ENCODE data around the gene ARMC7. TPM values are rescaled to one million over a fixed set of nuclear protein-coding genes. Genes with fewer than 3 reads are reported as not detected.

The ARMC7 gene
- total RNA-seq, 1 experiment from 2014 or later: 22.8 TPM

DNA sequence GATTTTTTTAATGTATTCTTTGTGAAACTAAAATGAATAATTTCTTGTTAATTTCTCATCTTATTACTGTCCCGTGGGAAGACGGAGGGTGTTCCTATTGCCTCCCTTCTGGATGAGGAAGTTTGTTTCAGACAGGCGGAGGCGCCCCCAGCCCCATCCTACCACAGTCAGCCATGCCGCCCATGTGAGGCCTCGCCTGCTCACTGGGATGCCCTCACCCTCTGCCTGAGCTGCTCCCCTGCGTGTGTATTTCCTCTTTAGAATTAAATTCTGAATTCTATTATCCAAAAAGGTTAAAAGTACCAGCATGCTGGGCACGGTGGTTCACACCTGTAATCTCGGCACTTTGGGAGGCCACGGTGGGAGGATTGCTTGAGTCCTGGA lies 48.7 kb upstream of the ARMC7 start:
- TF ChIP-seq CTCF (conservative IDR thresholded peaks at IDR 0.05): no peak
- H3K27me3 ChIP-seq (ENCODE audit: insufficient read depth, low read length): no peaks in the 10 kb centered on the region
- H4K5ac ChIP-seq (ENCODE audit: insufficient read length, low read depth, low read length): no peak overlapping the region
- WGBS (ENCODE audit: extremely low coverage, insufficient read length, low lambda C conversion rate): no CpG with 5 or more reads among the region's 10 CpGs
- H2BK5ac ChIP-seq (ENCODE audit: insufficient read length, low read length): no peak overlapping the region
- Mint-ChIP-seq H3K4me3 (no peak overlapping the region), H3K36me3 (ENCODE audit: insufficient read depth in 1 of 3, low read depth in 3 of 3) (peaks cover 40 to 74% (median 71%) of the 10 kb centered on the region in 3 experiments), H3K27me3 (ENCODE audit: low read depth) (no peaks in the 10 kb centered on the region; the same call in none of the 2 replicates), H3K27ac (no peak overlapping the region; a peak in 1 of 7 replicates), H3K9me3 (no peaks in the 10 kb centered on the region), H3K4me1 (peaks cover 0 to 4% of the 10 kb centered on the region in 2 experiments; a peak in 1 of 4 replicates)
- H3K4me1 ChIP-seq (ENCODE audit: insufficient read depth, low read length): no peaks in the 10 kb centered on the region
- H3K56ac ChIP-seq (ENCODE audit: insufficient read length, low read depth, low read length): no peak overlapping the region
- no peak overlapping the region for H3K27ac ChIP-seq (ENCODE audit: insufficient read length, low read depth, low read length)
- no peak overlapping the region for H3K9ac ChIP-seq (ENCODE audit: extremely low read depth, insufficient read length, low read length)
- no peak overlapping the region for H3K14ac ChIP-seq (ENCODE audit: insufficient read depth, low read length)
- no peak for DNase-seq
- no peak overlapping the region for H2BK20ac ChIP-seq (ENCODE audit: low read depth, low read length, poor library complexity, severe bottlenecking)
- H2BK120ac ChIP-seq (ENCODE audit: low read depth, low read length, poor library complexity, severe bottlenecking): no peak overlapping the region
- H2BK12ac ChIP-seq (ENCODE audit: insufficient read length, low read depth, low read length): no peak overlapping the region
- H3K4ac ChIP-seq (ENCODE audit: low read depth, low read length): no peak overlapping the region
- no peak overlapping the region for H2AK5ac ChIP-seq (ENCODE audit: insufficient read length, low read length)
- no peak overlapping the region for H3T11ph ChIP-seq (ENCODE audit: low read length)
- no peaks in the 10 kb centered on the region for H3K23me2 ChIP-seq (ENCODE audit: insufficient read length, low read depth, low read length, poor library complexity, severe bottlenecking)
- H4K91ac ChIP-seq (ENCODE audit: insufficient read length, low read depth, low read length): no peak overlapping the region
- H3K79me2 ChIP-seq (ENCODE audit: insufficient read depth, low read length): no peaks in the 10 kb centered on the region; the same call in 1 of the 2 replicates
- H4K20me1 ChIP-seq (ENCODE audit: control insufficient read depth, insufficient read depth, insufficient read length): no peaks in the 10 kb centered on the region
- no peaks in the 10 kb centered on the region for H3K9me3 ChIP-seq (ENCODE audit: control insufficient read depth, low read depth, low read length)
- no peak overlapping the region for H3K23ac ChIP-seq (ENCODE audit: insufficient read length, low read depth, low read length)
- H3K18ac ChIP-seq (ENCODE audit: insufficient read length, low read depth, low read length): no peak overlapping the region
- H3K4me2 ChIP-seq (ENCODE audit: insufficient read depth, insufficient read length, low read length): no peak overlapping the region
- H2BK15ac ChIP-seq (ENCODE audit: low read depth, low read length): no peak overlapping the region
- H2AFZ ChIP-seq (ENCODE audit: low read length): no peak overlapping the region
- no peaks in the 10 kb centered on the region for H3K79me1 ChIP-seq (ENCODE audit: insufficient read depth, low read depth, low read length, poor library complexity, severe bottlenecking)
- H4K8ac ChIP-seq (replicated peaks; ENCODE audit: insufficient read length, low read depth, low read length): no peak overlapping the region
